Measurements from ENCODE around the gene MTUS2.

- TF ChIP-seq CTCF (IDR thresholded peaks at IDR 0.05 in 8 of 11, conservative IDR thresholded peaks at IDR 0.05 in 3 of 11) (no peak), POLR2AphosphoS5 (IDR thresholded peaks at IDR 0.05) (no peak), POLR2A (IDR thresholded peaks at IDR 0.05) (no peak)
Observed at GRCh38 chr13:28964052-28964451, 143.9 kb downstream of the MTUS2 start.
